Hepatocyte (in vitro differentiated cells): Measurements from ENCODE around the gene KRT31.

Source experiments
- CTCF ChIP-seq: fragments of 200-600 bp; sonication (generic); IDR thresholded peaks from 2 replicates; pipeline ENCODE4 v1.5.1; 2016; ENCODE audit warnings: antibody characterized with exemption, mild to moderate bottlenecking; ENCODE audit not compliant: poor library complexity
- EZH2 ChIP-seq: fragments of 200-600 bp; sonication (generic); IDR thresholded peaks from 2 replicates; pipeline ENCODE4 v1.6.1; 2016; ENCODE audit warnings: antibody characterized with exemption, mild to moderate bottlenecking, borderline replicate concordance
- EZH2phosphoT487 ChIP-seq: fragments of 200-600 bp; sonication (generic); IDR thresholded peaks from one replicate; pipeline ENCODE4 v1.6.1; 2018; ENCODE audit warnings: antibody characterized with exemption, mild to moderate bottlenecking, low read depth, moderate library complexity; ENCODE audit not compliant: unreplicated experiment, severe bottlenecking

- no peak for TF ChIP-seq CTCF
- TF ChIP-seq EZH2: no peak
- TF ChIP-seq EZH2phosphoT487: no peak
These were observed 4.1 kb downstream of the KRT31 start for GRCh38 chr17:41393294-41393693.
